ENCODE results near the gene CHST11. TPM values are rescaled to one million over a fixed set of nuclear protein-coding genes. Genes with fewer than 3 reads are reported as not detected.

Gene CHST11
- total and polyA plus RNA-seq, 9 of the 15 experiments (the other 6 are each of a cell fraction or from before 2014, with no cell fraction given) = 2.3 to 38.7 (median 15.0) TPM

- CTCF ChIA-PET (ENCODE audit: low intra/inter-chr PET ratio) = no interaction called here
- Histone ChIP-seq H3K9ac (ENCODE audit: insufficient read depth in 1 of 2, low read depth in 2 of 2, low read length in 2 of 2) (no peak overlapping the region), H3K27me3 (ENCODE audit: control insufficient read depth in 2 of 2, insufficient read depth in 2 of 2, low read length in 2 of 2) (no peaks in the 10 kb centered on the region), H3K9me3 (replicated peaks; ENCODE audit: control insufficient read depth, insufficient read depth, low read depth, low read length) (no peaks in the 10 kb centered on the region), H3K79me2 (ENCODE audit: control insufficient read depth, insufficient read depth, low read length) (peaks cover 16% of the 10 kb centered on the region; the same call in 2 of the 3 replicates), H3K4me1 (replicated peaks in 1 of 2; ENCODE audit: control insufficient read depth in 2 of 2, insufficient read depth in 2 of 2, low read length in 2 of 2) (no peaks in the 10 kb centered on the region; a peak in 2 of 5 replicates), H2AFZ (ENCODE audit: low read depth, low read length) (no peak overlapping the region), H3K4me3 (no peak overlapping the region), H3K4me2 (ENCODE audit: insufficient read depth, low read length) (no peak overlapping the region), H4K20me1 (replicated peaks; ENCODE audit: control insufficient read depth, insufficient read depth, low read length) (peaks cover 15% of the 10 kb centered on the region; the same call in 1 of the 2 replicates), H3K36me3 (ENCODE audit: control insufficient read depth, insufficient read depth, low read length) (peaks cover 10% of the 10 kb centered on the region; the same call in 2 of the 3 replicates), H3K27ac (ENCODE audit: extremely low read depth, low read depth, low read length) (no peak overlapping the region), H3K9me1 (ENCODE audit: control insufficient read depth, insufficient read depth, low read length) (no peaks in the 10 kb centered on the region)
- intact Hi-C loops (cut with micrococcal nuclease) (no loop called here), in situ Hi-C loops (cut with MboI) (no loop called here)
- no peak for FAIRE-seq
- TF ChIP-seq ASH1L (IDR thresholded peaks at IDR 0.05; ENCODE audit: borderline replicate concordance, low read depth, partially characterized antibody) = no peak
- no peak for TF ChIP-seq ZNF589 (CRISPR knock-in tag; IDR thresholded peaks at IDR 0.05; ENCODE audit: low read depth)
- no peak for TF ChIP-seq JUNB (CRISPR knock-in tag; conservative IDR thresholded peaks at IDR 0.05)
- TF ChIP-seq ILF3 (IDR thresholded peaks at IDR 0.05; ENCODE audit: borderline replicate concordance) = no peak
- no peak for TF ChIP-seq CEBPG (CRISPR knock-in tag; IDR thresholded peaks at IDR 0.05)
- no peak for TF ChIP-seq CEBPG (tag; conservative IDR thresholded peaks at IDR 0.05 in 1 of 2, IDR thresholded peaks at IDR 0.05 in 1 of 2)
- BruUV-seq (replicated peaks) = no TSS peak
- no peak for DNase-seq (ENCODE audit: extremely low read depth in 1 of 4, low spot score in 3 of 4)
- POLR2A ChIA-PET = interaction anchor here (1.1 to 1.5 kb wide), 2 partner anchors 19 to 20 kb away, joined by 3 read pairs; no protein-coding TSS in a partner anchor
- no peak for ATAC-seq
- 87% methylated on average over 7 of the region's 7 CpGs for WGBS (ENCODE audit: insufficient coverage, low coverage, missing lambda C conversion rate)
Observed at GRCh38 chr12:104651811-104652210, 195.1 kb downstream of the CHST11 start.
